Mucosa of descending colon (tissue), 3 donors: Measurements from ENCODE around the gene MTF2. TPM values are rescaled to one million over a fixed set of nuclear protein-coding genes. Genes with fewer than 3 reads are reported as not detected.

Experiments used
- ATAC-seq: fragments of 200-7000 bp; cut with Tn5 transposase; one replicate; pipeline ENCODE4 v1.9.1; 2020; ENCODE audit warnings: mild to moderate bottlenecking, moderate library complexity
- DNase-seq, 3 donors: peaks; one replicate each; pipeline ENCODE4 v3.0.0-alpha.2; 2020
- H3K36me3 ChIP-seq: fragments of 200-600 bp; one replicate; pipeline ENCODE4 v1.8.0; 2021; ENCODE audit warnings: low read depth, mild to moderate bottlenecking
- H3K4me1 ChIP-seq: fragments of 200-600 bp; one replicate; pipeline ENCODE4 v1.8.0; 2021; ENCODE audit warnings: low read depth, mild to moderate bottlenecking
- H3K4me3 ChIP-seq: fragments of 200-600 bp; one replicate; pipeline ENCODE4 v1.8.0; 2021; ENCODE audit warnings: mild to moderate bottlenecking
- H3K9me3 ChIP-seq: fragments of 200-600 bp; one replicate; pipeline ENCODE4 v1.8.0; 2021; ENCODE audit warnings: mild to moderate bottlenecking
- intact Hi-C, 2 donors: fragments of 100-400 bp; cut with DNase I in 1 of 2; cut with micrococcal nuclease in 1 of 2; formaldehyde crosslinking; loops; one replicate each; pipeline versions ENCODE4 v1.11.0 to v1.11.1; 2022; cut with DNase I, micrococcal nuclease
- total RNA-seq, 3 donors: library from RNA; stranded (reverse); fragmentation: NEBNext Ultra II Directional in 2 of 3; extraction: Animal tissue kit (Norgen Biotek cat#: 25700) in 2 of 3; gene quantifications; one replicate each; pipeline versions ENCODE4 v1.2.1 to v1.2.4, GENCODE V29; 2021 to 2023
- TF ChIP-seq, protein P1 (sequence below): fragments of 200-600 bp; IDR thresholded peaks from one replicate; pipeline ENCODE4 v1.8.0; 2022; ENCODE audit warnings: antibody characterized with exemption, mild to moderate bottlenecking
- donor health status: DM: no; HTN: no; CAD: no; lungs with moderate emphysema.
- donor health status: DM: no; HTN: no; CAD: no.
- donor health status: DM: no; HTN: yes; CAD: no.

Gene MTF2
- total RNA-seq, 3 donors from 2014 or later, result 22.5 to 32.1 (median 23.6) TPM

DNA sequence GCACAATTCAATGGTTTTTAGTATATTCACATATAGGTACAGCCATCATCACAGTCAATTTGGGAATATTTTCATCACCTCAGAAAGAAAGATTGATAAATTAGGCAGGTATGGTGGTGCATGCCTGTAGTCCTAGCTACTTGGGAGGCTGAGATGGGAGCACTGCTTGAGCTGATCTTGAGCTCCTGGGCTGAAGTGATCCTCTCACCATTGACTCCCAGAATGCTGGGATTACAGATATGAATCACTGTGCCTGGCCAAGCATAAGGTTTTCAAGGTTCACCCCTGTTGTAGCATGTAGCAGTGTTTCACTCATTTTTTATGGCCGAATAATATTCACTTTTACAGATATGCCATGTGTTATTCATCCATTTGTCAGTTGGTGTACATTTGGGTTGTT is 44.7 kb upstream of the MTF2 start:
- Histone ChIP-seq H3K4me1 (no peaks in the 10 kb centered on the region), H3K4me3 (no peak overlapping the region), H3K36me3 (no peaks in the 10 kb centered on the region), H3K9me3 (no peaks in the 10 kb centered on the region)
- DNase-seq (no peak), ATAC-seq (no peak)
- intact Hi-C loops, result no loop called here
- TF ChIP-seq, protein P1, sequence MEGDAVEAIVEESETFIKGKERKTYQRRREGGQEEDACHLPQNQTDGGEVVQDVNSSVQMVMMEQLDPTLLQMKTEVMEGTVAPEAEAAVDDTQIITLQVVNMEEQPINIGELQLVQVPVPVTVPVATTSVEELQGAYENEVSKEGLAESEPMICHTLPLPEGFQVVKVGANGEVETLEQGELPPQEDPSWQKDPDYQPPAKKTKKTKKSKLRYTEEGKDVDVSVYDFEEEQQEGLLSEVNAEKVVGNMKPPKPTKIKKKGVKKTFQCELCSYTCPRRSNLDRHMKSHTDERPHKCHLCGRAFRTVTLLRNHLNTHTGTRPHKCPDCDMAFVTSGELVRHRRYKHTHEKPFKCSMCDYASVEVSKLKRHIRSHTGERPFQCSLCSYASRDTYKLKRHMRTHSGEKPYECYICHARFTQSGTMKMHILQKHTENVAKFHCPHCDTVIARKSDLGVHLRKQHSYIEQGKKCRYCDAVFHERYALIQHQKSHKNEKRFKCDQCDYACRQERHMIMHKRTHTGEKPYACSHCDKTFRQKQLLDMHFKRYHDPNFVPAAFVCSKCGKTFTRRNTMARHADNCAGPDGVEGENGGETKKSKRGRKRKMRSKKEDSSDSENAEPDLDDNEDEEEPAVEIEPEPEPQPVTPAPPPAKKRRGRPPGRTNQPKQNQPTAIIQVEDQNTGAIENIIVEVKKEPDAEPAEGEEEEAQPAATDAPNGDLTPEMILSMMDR, result no peak

GRCh38 chr1:93036672-93037071 is 42.4 kb upstream of the MTF2 start:
- H3K36me3 ChIP-seq, result no peaks in the 10 kb centered on the region
- TF ChIP-seq, protein P1, result no peak
- no peak for DNase-seq
- no peaks in the 10 kb centered on the region for H3K4me1 ChIP-seq
- ATAC-seq, result no peak
- H3K4me3 ChIP-seq, result no peak overlapping the region
- no peaks in the 10 kb centered on the region for H3K9me3 ChIP-seq
- intact Hi-C loops, result no loop called here

DNA sequence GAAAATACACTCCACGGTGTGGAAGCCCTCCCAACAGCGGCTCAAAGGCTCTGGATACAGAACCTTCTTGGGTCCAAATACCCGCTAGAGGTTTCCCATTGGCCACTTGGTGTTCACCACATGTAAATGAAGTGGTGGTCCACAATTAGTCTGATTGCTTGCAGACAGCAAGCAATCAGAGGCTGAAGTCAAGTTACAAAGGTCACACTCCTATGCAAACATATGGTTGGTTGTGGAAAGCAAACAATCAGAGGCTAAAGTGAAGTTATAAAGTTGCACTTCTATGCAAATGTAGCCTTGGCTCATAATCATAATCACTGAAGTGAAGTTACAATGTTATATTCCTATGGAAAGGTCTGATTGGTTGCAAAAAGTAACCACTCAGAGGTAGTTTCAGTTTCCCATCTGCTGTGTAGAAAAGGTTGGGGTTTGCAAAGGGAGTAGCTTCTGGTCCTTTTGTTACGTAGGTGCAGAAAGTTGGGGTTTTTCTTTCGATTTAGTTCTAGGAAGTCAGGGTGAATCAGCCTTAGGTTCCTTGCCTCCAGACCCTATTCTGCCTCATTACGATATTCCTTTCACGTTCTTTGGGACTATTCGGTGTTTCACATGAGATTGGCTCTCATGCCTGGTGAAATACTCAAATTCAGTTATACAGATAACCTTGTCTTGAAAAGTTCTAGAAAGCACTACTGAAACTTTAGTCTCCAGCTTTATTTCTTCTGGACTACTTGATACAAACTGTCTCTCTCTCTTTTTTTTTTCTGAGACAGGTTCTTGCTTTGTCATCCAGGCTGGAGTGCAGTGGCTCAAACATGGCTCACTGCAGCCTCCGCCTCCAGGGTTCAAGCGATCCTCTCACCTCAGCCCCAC is 36.7 kb upstream of the MTF2 start:
- H3K4me3 ChIP-seq, result peak overlapping the region; percentile 1
- ATAC-seq (peak; percentile 97), DNase-seq (peak in 1 of 3 donors; percentile 43)
- no peaks in the 10 kb centered on the region for H3K36me3 ChIP-seq
- no peaks in the 10 kb centered on the region for H3K9me3 ChIP-seq
- TF ChIP-seq, protein P1, result no peak
- intact Hi-C loops, result no loop called here
- peaks cover 12% of the 10 kb centered on the region for H3K4me1 ChIP-seq

GRCh38 chr1:93043057-93043557 is 36.0 kb upstream of the MTF2 start:
- H3K4me3 ChIP-seq, result no peak overlapping the region
- no peak for ATAC-seq
- DNase-seq, result peak in 1 of 3 donors; percentile 3
- H3K36me3 ChIP-seq, result no peaks in the 10 kb centered on the region
- TF ChIP-seq, protein P1, result no peak
- peaks cover 16% of the 10 kb centered on the region for H3K4me1 ChIP-seq
- no peaks in the 10 kb centered on the region for H3K9me3 ChIP-seq
- intact Hi-C loops, result no loop called here

- H3K4me3 ChIP-seq, result no peak overlapping the region
- TF ChIP-seq, protein P1, result no peak
- ATAC-seq, result peak; percentile 57
- peak in 1 of 3 donors; percentile 11 for DNase-seq
- H3K4me1 ChIP-seq, result peaks cover 8% of the 10 kb centered on the region
- intact Hi-C loops, result no loop called here
- H3K36me3 ChIP-seq, result no peaks in the 10 kb centered on the region
- H3K9me3 ChIP-seq, result no peaks in the 10 kb centered on the region
Measured at GRCh38 chr1:93047618-93048017, 31.5 kb upstream of the MTF2 start.
